Measurements from ENCODE around the gene TSTD1. TPM values are rescaled to one million over a fixed set of nuclear protein-coding genes. Genes with fewer than 3 reads are reported as not detected.

The TSTD1 gene
- total and polyA plus RNA-seq, 8 donors = 24.8 to 131 (median 35.4) TPM

DNA sequence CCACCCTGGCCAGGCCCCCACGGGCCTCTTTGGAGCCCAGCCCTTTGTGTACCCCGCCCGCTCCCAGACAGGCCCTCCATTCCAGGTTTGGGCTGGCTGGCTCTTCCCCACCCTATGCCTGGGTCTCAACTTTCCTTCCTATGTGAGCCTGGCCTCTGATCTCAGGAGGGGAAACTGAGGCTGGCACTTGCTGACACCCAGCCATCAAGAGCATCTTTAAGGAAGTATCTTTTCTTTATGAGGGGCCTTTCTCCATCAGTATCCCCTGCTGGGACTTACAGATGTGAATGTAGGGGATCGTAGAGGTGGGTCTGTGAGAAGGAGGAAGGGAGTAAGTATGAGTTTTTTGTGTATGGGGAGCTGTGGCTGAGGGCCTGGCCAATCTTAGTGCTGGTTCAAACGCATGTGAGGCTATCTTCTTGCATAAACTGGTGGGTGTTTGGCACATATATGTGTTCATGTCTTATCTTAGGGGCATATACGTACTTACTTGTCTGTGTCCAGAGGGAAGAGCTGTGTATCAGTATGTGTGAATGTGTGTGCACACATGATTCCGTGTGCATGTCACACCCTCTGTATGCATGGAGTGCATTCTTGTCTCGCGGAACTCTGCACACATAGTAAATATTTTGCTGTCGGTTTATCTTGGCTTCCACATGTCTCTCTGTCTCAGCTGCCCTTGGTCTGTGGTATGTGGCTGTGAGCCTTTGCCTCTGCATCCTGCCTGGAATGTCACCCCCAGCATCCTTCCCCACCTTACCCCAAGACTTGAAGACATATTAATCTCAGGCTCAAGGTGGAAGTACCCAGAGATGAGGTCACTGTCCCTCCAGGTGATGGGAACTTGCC is 45.2 kb upstream of the TSTD1 start:
- no peak for ATAC-seq
- Histone ChIP-seq H3K9me3 (no peaks in the 10 kb centered on the region), H3K4me1 (peaks cover 0 to 24% (median 23%) of the 10 kb centered on the region in 3 donors), H3K36me3 (no peaks in the 10 kb centered on the region), H3K27me3 (no peaks in the 10 kb centered on the region), H3K4me3 (no peak overlapping the region), H3K27ac (peak overlapping the region; percentile 20 to 81 (median 62))
- FAIRE-seq = no peak
- 42 to 46% methylated on average over 10 of the region's 10 CpGs for WGBS, 2 donors
- no peak for TF ChIP-seq CTCF (IDR thresholded peaks at IDR 0.05)
- intact Hi-C loops (cut with DNase I) = no loop called here
- peak in 1 of 6 donors; percentile 23 for DNase-seq

- intact Hi-C loops (cut with DNase I) = no loop called here
- peak; percentile 80 to 93 (median 88) for DNase-seq
- no peak for TF ChIP-seq CTCF (IDR thresholded peaks at IDR 0.05)
- H3K36me3 ChIP-seq = no peaks in the 10 kb centered on the region
- peaks cover 0 to 20% (median 20%) of the 10 kb centered on the region in 3 donors for H3K4me1 ChIP-seq
- no peak overlapping the region for H3K4me3 ChIP-seq
- 40 to 41% methylated on average over 8 of the region's 8 CpGs for WGBS, 2 donors
- no peaks in the 10 kb centered on the region for H3K9me3 ChIP-seq
- peak overlapping the region; percentile 20 to 81 (median 62) for H3K27ac ChIP-seq
- ATAC-seq = peak; percentile 91 to 94 (median 92)
- no peak for FAIRE-seq
- no peaks in the 10 kb centered on the region for H3K27me3 ChIP-seq
These were observed 44.4 kb upstream of the TSTD1 start for GRCh38 chr1:161082996-161083747.

DNA sequence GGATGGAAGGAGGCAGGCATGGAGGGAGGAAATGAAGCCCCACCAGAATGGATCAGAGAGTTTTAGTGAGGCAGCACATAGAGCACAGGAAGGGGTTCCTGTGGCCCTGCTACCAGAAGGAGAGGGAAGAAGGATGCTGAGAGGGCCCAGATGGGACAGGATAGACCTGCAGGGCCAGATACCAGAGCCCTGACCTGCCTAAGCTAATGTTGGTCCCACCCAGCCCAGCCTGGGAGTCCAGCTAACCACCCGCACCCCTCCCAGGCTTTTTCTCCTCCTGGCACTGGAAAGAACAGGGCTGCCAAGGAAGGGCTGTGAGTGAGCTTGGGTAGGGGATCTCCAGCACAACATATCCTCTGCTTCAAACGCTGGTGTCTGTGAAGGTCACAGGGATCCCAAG is 43.7 kb upstream of the TSTD1 start:
- Histone ChIP-seq H3K27me3 (no peaks in the 10 kb centered on the region), H3K9me3 (no peaks in the 10 kb centered on the region), H3K4me1 (peaks cover 0 to 17% (median 17%) of the 10 kb centered on the region in 3 donors), H3K27ac (peak overlapping the region in 2 of 4 donors; percentile 79 to 81), H3K36me3 (no peaks in the 10 kb centered on the region), H3K4me3 (no peak overlapping the region)
- intact Hi-C loops (cut with DNase I) = no loop called here
- FAIRE-seq (no peak), ATAC-seq (no peak), DNase-seq (no peak)
- TF ChIP-seq CTCF (IDR thresholded peaks at IDR 0.05) = no peak
- 68 to 72% methylated on average over 2 of the region's 2 CpGs for WGBS, 2 donors

DNA sequence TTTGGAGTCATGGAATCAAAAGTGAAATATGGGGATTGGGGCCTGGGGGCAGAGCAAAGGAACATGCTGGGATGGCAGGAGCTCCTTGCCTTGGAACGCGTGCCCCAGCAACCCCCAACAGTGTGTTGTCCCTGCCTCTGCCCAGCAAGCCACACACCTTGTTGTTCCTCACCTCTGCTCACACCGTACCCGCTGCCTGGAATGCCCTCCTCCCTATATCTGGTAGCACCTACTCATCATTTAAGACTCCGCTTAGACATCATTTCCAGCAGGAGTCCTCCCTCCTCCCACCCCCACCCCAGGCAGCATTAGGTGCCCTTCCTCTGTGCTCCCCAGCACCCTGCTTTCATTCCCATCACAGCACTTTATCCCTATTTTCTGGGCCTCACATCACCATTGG is 42.8 kb upstream of the TSTD1 start:
- H3K36me3 ChIP-seq = no peaks in the 10 kb centered on the region
- DNase-seq (no peak), ATAC-seq (no peak), FAIRE-seq (no peak)
- peaks cover 0 to 17% (median 17%) of the 10 kb centered on the region in 3 donors for H3K4me1 ChIP-seq
- no peak overlapping the region for H3K27ac ChIP-seq
- H3K27me3 ChIP-seq = no peaks in the 10 kb centered on the region
- no peak for TF ChIP-seq CTCF (IDR thresholded peaks at IDR 0.05)
- no peaks in the 10 kb centered on the region for H3K9me3 ChIP-seq
- 74 to 77% methylated on average over 5 of the region's 5 CpGs for WGBS, 2 donors
- H3K4me3 ChIP-seq = no peak overlapping the region
- intact Hi-C loops (cut with DNase I) = no loop called here
